HepG2 (cell line): ENCODE measurements around the gene HPS6. TPM values are rescaled to one million over a fixed set of nuclear protein-coding genes. Genes with fewer than 3 reads are reported as not detected.

Source experiments
- HMGXB4 ChIP-seq, 2 experiments: sonication (generic) in 1 of 2; formaldehyde crosslinking in 1 of 2; IDR thresholded peaks; 2 replicates each; pipeline versions ENCODE4 v1.4.0 to v1.6.1; 2018 to 2020; ENCODE audit warnings: missing genetic modification reagents in 2 of 2, borderline replicate concordance in 1 of 2, low read depth in 1 of 2, mild to moderate bottlenecking in 1 of 2, missing biosample characterization in 1 of 2
- HNRNPLL ChIP-seq: fragments of 200-400 bp; formaldehyde crosslinking; IDR thresholded peaks from 2 replicates; pipeline ENCODE4 v1.6.1; 2017; ENCODE audit warnings: mild to moderate bottlenecking, low read depth, low read length; ENCODE audit not compliant: poor library complexity, severe bottlenecking
- HNRNPUL1 ChIP-seq: fragments of 200-400 bp; formaldehyde crosslinking; IDR thresholded peaks from 2 replicates; pipeline ENCODE4 v1.6.1; 2017; ENCODE audit warnings: low read depth, mild to moderate bottlenecking, low read length, moderate library complexity
- KDM1A ChIP-seq: IDR thresholded peaks from 2 replicates; pipeline ENCODE4 v1.6.1; 2016; ENCODE audit warnings: missing compliant biosample characterization
- KMT2B ChIP-seq: IDR thresholded peaks from 2 replicates; pipeline ENCODE4 v1.6.1; 2016; ENCODE audit warnings: missing genetic modification reagents, missing compliant biosample characterization
- NFYC ChIP-seq: IDR thresholded peaks from 2 replicates; pipeline ENCODE4 v1.6.1; 2016; ENCODE audit warnings: missing genetic modification reagents, missing compliant biosample characterization
- SIN3B ChIP-seq: fragments of 150-350 bp; IDR thresholded peaks from 2 replicates; pipeline ENCODE4 v1.6.1; 2014; ENCODE audit warnings: low read length
- SPEN ChIP-seq: sonication (generic); formaldehyde crosslinking; IDR thresholded peaks from 2 replicates; pipeline ENCODE4 v1.5.1; 2020; ENCODE audit warnings: low read depth, mild to moderate bottlenecking, missing genetic modification reagents
- TARDBP ChIP-seq: sonication (generic); formaldehyde crosslinking; IDR thresholded peaks from 2 replicates; pipeline ENCODE4 v1.8.0; 2022; ENCODE audit warnings: mild to moderate bottlenecking, missing genetic modification reagents
- ZNF205 ChIP-seq: IDR thresholded peaks from 2 replicates; pipeline ENCODE4 v1.6.1; 2018; ENCODE audit warnings: missing biosample characterization, missing genetic modification reagents
- ZNF263 ChIP-seq: sonication (generic); formaldehyde crosslinking; IDR thresholded peaks from 2 replicates; pipeline ENCODE4 v1.4.0; 2020; ENCODE audit warnings: missing genetic modification reagents
- ZNF318 ChIP-seq: sonication (generic); formaldehyde crosslinking; IDR thresholded peaks from 2 replicates; pipeline ENCODE4 v1.4.0; 2020; ENCODE audit warnings: mild to moderate bottlenecking, missing genetic modification reagents
- polyA plus RNA-seq, 8 experiments: library from polyadenylated mRNA; depleted of rRNA in 3 of 8; stranded (reverse) in 7 of 8; unstranded in 1 of 8; fragments of >200 nt; fragmentation: Illumina TruSeq in 4 of 8; extraction: Trizol in 4 of 8; gene quantifications; 2 replicates each; pipeline versions ENCODE4 v1.2.1 to v1.2.3, GENCODE V29; 2011 to 2016; ENCODE audit warnings: low read depth in 4 of 8, missing spikeins in 1 of 8, mixed read lengths in 1 of 8; ENCODE audit not compliant: insufficient read depth in 1 of 8
- total RNA-seq, 5 experiments: library from RNA; depleted of rRNA; stranded (reverse); fragments of >200 nt; fragmentation: Illumina TruSeq; extraction: Trizol; gene quantifications; 2 replicates each; pipeline ENCODE4 v1.2.3, GENCODE V29; 2016; ENCODE audit warnings: low read depth in 1 of 5
- TF ChIP-seq, protein P1 (sequence below): sonication (generic); formaldehyde crosslinking; IDR thresholded peaks from 2 replicates; pipeline ENCODE4 v1.5.0; 2020; ENCODE audit warnings: missing genetic modification reagents, mild to moderate bottlenecking, borderline replicate concordance

HPS6 gene
- total and polyA plus RNA-seq, 2 of the 13 experiments (the other 11 are each of a cell fraction or from before 2014, with no cell fraction given) = 2.9 to 14.9 TPM

- 0 out of 2 replicates have a peak, but pooled peaks have one; percentile 30 for TF ChIP-seq KMT2B (CRISPR knock-in tag)
- TF ChIP-seq KDM1A = peak; percentile 24; the same call in 1 of the 2 replicates
- TF ChIP-seq TARDBP (CRISPR knock-in tag) = 0 out of 2 replicates have a peak, but pooled peaks have one; percentile 34
- TF ChIP-seq ZNF263 = 0 out of 2 replicates have a peak, but pooled peaks have one; percentile 27
- no peak for TF ChIP-seq SIN3B
- TF ChIP-seq SPEN = 0 out of 2 replicates have a peak, but pooled peaks have one; percentile 24
- TF ChIP-seq HMGXB4 (CRISPR knock-in tag; IDR thresholded peaks at IDR 0.05; ENCODE audit: borderline replicate concordance in 1 of 2, low read depth in 1 of 2) = peak in 1 of 2 experiments; percentile 59; a peak in 2 of 4 replicates
- TF ChIP-seq ZNF205 (CRISPR knock-in tag) = 0 out of 2 replicates have a peak, but pooled peaks have one; percentile 21
- TF ChIP-seq HNRNPLL = peak; percentile 59
- TF ChIP-seq HNRNPUL1 = no peak
- TF ChIP-seq, protein P1, sequence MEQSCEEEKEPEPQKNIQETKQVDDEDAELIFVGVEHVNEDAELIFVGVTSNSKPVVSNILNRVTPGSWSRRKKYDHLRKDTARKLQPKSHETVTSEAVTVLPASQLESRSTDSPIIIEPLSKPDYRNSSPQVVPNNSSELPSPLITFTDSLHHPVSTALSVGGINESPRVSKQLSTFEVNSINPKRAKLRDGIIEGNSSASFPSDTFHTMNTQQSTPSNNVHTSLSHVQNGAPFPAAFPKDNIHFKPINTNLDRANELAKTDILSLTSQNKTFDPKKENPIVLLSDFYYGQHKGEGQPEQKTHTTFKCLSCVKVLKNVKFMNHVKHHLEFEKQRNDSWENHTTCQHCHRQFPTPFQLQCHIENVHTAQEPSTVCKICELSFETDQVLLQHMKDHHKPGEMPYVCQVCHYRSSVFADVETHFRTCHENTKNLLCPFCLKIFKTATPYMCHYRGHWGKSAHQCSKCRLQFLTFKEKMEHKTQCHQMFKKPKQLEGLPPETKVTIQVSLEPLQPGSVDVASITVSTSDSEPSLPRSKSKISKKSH (CRISPR knock-in tag) = peak; percentile 18; the same call in 1 of the 2 replicates
- no peak for TF ChIP-seq ZNF318 (CRISPR knock-in tag)
- TF ChIP-seq NFYC (CRISPR knock-in tag) = 0 out of 2 replicates have a peak, but pooled peaks have one; percentile 17
Measured at GRCh38 chr10:102114861-102115618, 49.9 kb downstream of the HPS6 start (continued).
